Stimulated activated naive B cell treated with anti-CD40 and anti-IgM and Interleukin-4, amounts not matched to agents 10 μg/mL and 1 μg/mL and 100 μg/mL, for 72 hours (primary cell): ENCODE data around the gene CDC42BPA.
"Not testable (repeated sequence)": the region's sequence is repeated elsewhere in the genome, so short reads cannot be mapped to it uniquely, and the experiment has no call there.

Experiments used
- ATAC-seq, 2 donors: fragments of 150-1000 bp; cut with Tn5 transposase; replicated peaks; 2 replicates each; pipeline ENCODE4 v1.10.0; 2021; ENCODE audit warnings: moderate library complexity in 1 of 2
- DNase-seq: peaks from one replicate; pipeline ENCODE4 v3.0.0; 2021
- H3K27ac Mint-ChIP-seq: one replicate; pipeline ENCODE4 v1.8.0; 2022; ENCODE audit warnings: mild to moderate bottlenecking, mixed read lengths
- H3K27me3 Mint-ChIP-seq, 2 donors: one replicate each; pipeline ENCODE4 v1.8.0; 2022; ENCODE audit warnings: mixed read lengths in 2 of 2
- H3K36me3 Mint-ChIP-seq, 2 donors: one replicate each; pipeline ENCODE4 v1.8.0; 2022; ENCODE audit warnings: mixed read lengths in 2 of 2, mild to moderate bottlenecking in 1 of 2
- H3K4me1 Mint-ChIP-seq, 2 donors: one replicate each; pipeline ENCODE4 v1.8.0; 2022; ENCODE audit warnings: mixed read lengths in 2 of 2, mild to moderate bottlenecking in 1 of 2
- H3K4me3 Mint-ChIP-seq, 2 donors: one replicate each; pipeline ENCODE4 v1.8.0; 2022; ENCODE audit warnings: mild to moderate bottlenecking in 2 of 2, mixed read lengths in 2 of 2, moderate library complexity in 1 of 2
- H3K9me3 Mint-ChIP-seq, 2 donors: one replicate each; pipeline ENCODE4 v1.8.0; 2022; ENCODE audit warnings: mixed read lengths in 2 of 2, mild to moderate bottlenecking in 1 of 2

The CDC42BPA gene

GRCh38 chr1:227318016-227318852, at the start of gene CDC42BPA:
CDC42BPA (minus strand) TSS chr1:227318492; CDS start chr1:227317182, 1,310 bp downstream.
- H3K27me3 Mint-ChIP-seq = peaks cover 35 to 56% of the 10 kb centered on the region in 2 donors
- peak within 1 kb of the TSS; percentile 76 for H3K27ac Mint-ChIP-seq

GRCh38 chr1:227368009-227368408, 49.7 kb upstream of the CDC42BPA start:
- peaks cover 9 to 10% of the 10 kb centered on the region in 2 donors for H3K27me3 Mint-ChIP-seq

More at GRCh38 chr1:227318016-227318852, at the start of gene CDC42BPA:
- peak; percentile 70 to 77 for ATAC-seq
- Mint-ChIP-seq H3K9me3 (no peaks in the 10 kb centered on the region), H3K36me3 (no peaks in the 10 kb centered on the region), H3K4me3 (peak within 1 kb of the TSS; percentile 86 to 88), H3K4me1 (peaks cover 2 to 7% of the 10 kb centered on the region in 2 donors)
- peak; percentile 18 for DNase-seq

GRCh38 chr1:227365473-227366431, 47.5 kb upstream of the CDC42BPA start:
- H3K27ac Mint-ChIP-seq = no peak overlapping the region
- no peaks in the 10 kb centered on the region for H3K4me1 Mint-ChIP-seq
- no peak overlapping the region for H3K4me3 Mint-ChIP-seq
- DNase-seq = no peak
- H3K36me3 Mint-ChIP-seq = no peaks in the 10 kb centered on the region
- H3K9me3 Mint-ChIP-seq = no peaks in the 10 kb centered on the region
- ATAC-seq = no peak
- H3K27me3 Mint-ChIP-seq = peaks cover 6 to 12% of the 10 kb centered on the region in 2 donors

More at GRCh38 chr1:227368009-227368408, 49.7 kb upstream of the CDC42BPA start:
- no peak overlapping the region for H3K27ac Mint-ChIP-seq
- ATAC-seq (no peak), DNase-seq (no peak)
- H3K4me3 Mint-ChIP-seq = no peak overlapping the region
- H3K36me3 Mint-ChIP-seq = no peaks in the 10 kb centered on the region
- no peaks in the 10 kb centered on the region for H3K9me3 Mint-ChIP-seq
- H3K4me1 Mint-ChIP-seq = no peaks in the 10 kb centered on the region

GRCh38 chr1:227364657-227365056, 46.4 kb upstream of the CDC42BPA start:
- DNase-seq (no peak), ATAC-seq (no peak)
- no peaks in the 10 kb centered on the region for H3K36me3 Mint-ChIP-seq
- no peak overlapping the region for H3K27ac Mint-ChIP-seq
- H3K4me3 Mint-ChIP-seq = no peak overlapping the region
- H3K4me1 Mint-ChIP-seq = no peaks in the 10 kb centered on the region
- H3K9me3 Mint-ChIP-seq = no peaks in the 10 kb centered on the region
- peaks cover 6 to 12% of the 10 kb centered on the region in 2 donors for H3K27me3 Mint-ChIP-seq

- H3K27ac Mint-ChIP-seq = no peak overlapping the region
- peaks cover 10 to 12% of the 10 kb centered on the region in 2 donors for H3K27me3 Mint-ChIP-seq
- ATAC-seq = no peak
Measured at GRCh38 chr1:227363825-227364224, 45.5 kb upstream of the CDC42BPA start.

GRCh38 chr1:227362039-227362438, 43.7 kb upstream of the CDC42BPA start:
- no peak for DNase-seq
- Mint-ChIP-seq H3K27me3 (peaks cover 10 to 13% of the 10 kb centered on the region in 2 donors), H3K4me3 (no peak overlapping the region)

More at GRCh38 chr1:227363825-227364224, 45.5 kb upstream of the CDC42BPA start:
- DNase-seq = no peak
- no peaks in the 10 kb centered on the region for H3K36me3 Mint-ChIP-seq
- H3K4me3 Mint-ChIP-seq = no peak overlapping the region
- no peaks in the 10 kb centered on the region for H3K4me1 Mint-ChIP-seq
- no peaks in the 10 kb centered on the region for H3K9me3 Mint-ChIP-seq

GRCh38 chr1:227357927-227358302, 39.6 kb upstream of the CDC42BPA start:
- no peak for ATAC-seq
- Mint-ChIP-seq H3K27ac (no peak overlapping the region), H3K27me3 (peaks cover 11 to 20% of the 10 kb centered on the region in 2 donors), H3K36me3 (no peaks in the 10 kb centered on the region), H3K4me3 (no peak overlapping the region), H3K9me3 (no peaks in the 10 kb centered on the region), H3K4me1 (no peaks in the 10 kb centered on the region)
- no peak for DNase-seq

More at GRCh38 chr1:227362039-227362438, 43.7 kb upstream of the CDC42BPA start:
- Mint-ChIP-seq H3K9me3 (no peaks in the 10 kb centered on the region), H3K36me3 (no peaks in the 10 kb centered on the region), H3K27ac (no peak overlapping the region), H3K4me1 (no peaks in the 10 kb centered on the region)
- ATAC-seq = no peak

- DNase-seq (no peak), ATAC-seq (no peak)
- no peaks in the 10 kb centered on the region for H3K36me3 Mint-ChIP-seq
- H3K27ac Mint-ChIP-seq = no peak overlapping the region
- no peak overlapping the region for H3K4me3 Mint-ChIP-seq
- peaks cover 14 to 24% of the 10 kb centered on the region in 2 donors for H3K27me3 Mint-ChIP-seq
- H3K4me1 Mint-ChIP-seq = no peaks in the 10 kb centered on the region
- no peaks in the 10 kb centered on the region for H3K9me3 Mint-ChIP-seq
Measured at GRCh38 chr1:227357171-227357926, 39.1 kb upstream of the CDC42BPA start.

- Mint-ChIP-seq H3K27ac (no peak overlapping the region), H3K36me3 (no peaks in the 10 kb centered on the region), H3K4me3 (no peak overlapping the region), H3K27me3 (peaks cover 14 to 24% of the 10 kb centered on the region in 2 donors), H3K4me1 (no peaks in the 10 kb centered on the region), H3K9me3 (no peaks in the 10 kb centered on the region)
- DNase-seq (no peak), ATAC-seq (no peak)
Measured at GRCh38 chr1:227356620-227357146, 38.4 kb upstream of the CDC42BPA start.

GRCh38 chr1:227355542-227356245, 37.4 kb upstream of the CDC42BPA start:
- H3K9me3 Mint-ChIP-seq = no peaks in the 10 kb centered on the region
- no peak for ATAC-seq
- H3K27me3 Mint-ChIP-seq = peaks cover 14 to 24% of the 10 kb centered on the region in 2 donors
- DNase-seq = no peak
- no peak overlapping the region for H3K27ac Mint-ChIP-seq
- no peak overlapping the region for H3K4me3 Mint-ChIP-seq
- H3K36me3 Mint-ChIP-seq = no peaks in the 10 kb centered on the region
- H3K4me1 Mint-ChIP-seq = no peaks in the 10 kb centered on the region

- no peak overlapping the region for H3K27ac Mint-ChIP-seq
- no peak overlapping the region for H3K4me3 Mint-ChIP-seq
- H3K27me3 Mint-ChIP-seq = peaks cover 10 to 24% of the 10 kb centered on the region in 2 donors
- no peaks in the 10 kb centered on the region for H3K36me3 Mint-ChIP-seq
- no peak for DNase-seq
- no peaks in the 10 kb centered on the region for H3K4me1 Mint-ChIP-seq
- ATAC-seq = no peak
- H3K9me3 Mint-ChIP-seq = no peaks in the 10 kb centered on the region
Measured at GRCh38 chr1:227353186-227353585, 34.9 kb upstream of the CDC42BPA start.

GRCh38 chr1:227352164-227352563, 33.9 kb upstream of the CDC42BPA start:
- not testable (repeated sequence) for H3K27ac Mint-ChIP-seq, H3K9me3 Mint-ChIP-seq, H3K4me3 Mint-ChIP-seq, ATAC-seq, DNase-seq, H3K36me3 Mint-ChIP-seq, H3K4me1 Mint-ChIP-seq
- H3K27me3 Mint-ChIP-seq = peaks cover 10 to 24% of the 10 kb centered on the region in 2 donors

- no peaks in the 10 kb centered on the region for H3K36me3 Mint-ChIP-seq
- peaks cover 12 to 16% of the 10 kb centered on the region in 2 donors for H3K27me3 Mint-ChIP-seq
- H3K4me3 Mint-ChIP-seq = no peak overlapping the region
- ATAC-seq (no peak), DNase-seq (no peak)
- H3K9me3 Mint-ChIP-seq = no peaks in the 10 kb centered on the region
- no peak overlapping the region for H3K27ac Mint-ChIP-seq
- H3K4me1 Mint-ChIP-seq = no peaks in the 10 kb centered on the region
Measured at GRCh38 chr1:227351443-227351842, 33.2 kb upstream of the CDC42BPA start.
